Chondrocyte (in vitro differentiated cells): Measurements from ENCODE around the gene SH3PXD2A. TPM values are rescaled to one million over a fixed set of nuclear protein-coding genes. Genes with fewer than 3 reads are reported as not detected.

ENCODE experiments used
- DNase-seq: peaks from one replicate; pipeline ENCODE4 v3.0.0; 2021; ENCODE audit warnings: mixed read lengths, low spot score
- H3K27ac Mint-ChIP-seq: one replicate; pipeline ENCODE4 v1.8.0; 2021; ENCODE audit warnings: mild to moderate bottlenecking, moderate library complexity, mixed read lengths; ENCODE audit not compliant: unreplicated experiment
- H3K27me3 Mint-ChIP-seq: 2 replicates; pipeline ENCODE4 v1.8.0; 2021; ENCODE audit warnings: low read depth, mixed read lengths
- H3K36me3 Mint-ChIP-seq: 2 replicates; pipeline ENCODE4 v1.8.0; 2021; ENCODE audit warnings: low read depth, mixed read lengths
- H3K4me1 Mint-ChIP-seq: 2 replicates; pipeline ENCODE4 v1.8.0; 2021; ENCODE audit warnings: low read depth, mild to moderate bottlenecking, mixed read lengths
- H3K4me3 Mint-ChIP-seq: one replicate; pipeline ENCODE4 v1.8.0; 2021; ENCODE audit warnings: mild to moderate bottlenecking, moderate library complexity, mixed read lengths; ENCODE audit not compliant: unreplicated experiment
- H3K9me3 Mint-ChIP-seq: 2 replicates; pipeline ENCODE4 v1.8.0; 2021; ENCODE audit warnings: low read depth, mixed read lengths
- total RNA-seq: library from RNA; stranded (reverse); gene quantifications from 3 replicates; pipeline ENCODE4 v1.2.1, GENCODE V29; 2021
- TF ChIP-seq, protein P1 (sequence below): fragments of 200-600 bp; sonication (generic); IDR thresholded peaks from 2 replicates; pipeline ENCODE4 v1.5.0; 2021; ENCODE audit warnings: antibody characterized with exemption, mild to moderate bottlenecking, moderate library complexity

Gene SH3PXD2A
- total RNA-seq, 1 donor from 2014 or later: 46.0 TPM

DNA sequence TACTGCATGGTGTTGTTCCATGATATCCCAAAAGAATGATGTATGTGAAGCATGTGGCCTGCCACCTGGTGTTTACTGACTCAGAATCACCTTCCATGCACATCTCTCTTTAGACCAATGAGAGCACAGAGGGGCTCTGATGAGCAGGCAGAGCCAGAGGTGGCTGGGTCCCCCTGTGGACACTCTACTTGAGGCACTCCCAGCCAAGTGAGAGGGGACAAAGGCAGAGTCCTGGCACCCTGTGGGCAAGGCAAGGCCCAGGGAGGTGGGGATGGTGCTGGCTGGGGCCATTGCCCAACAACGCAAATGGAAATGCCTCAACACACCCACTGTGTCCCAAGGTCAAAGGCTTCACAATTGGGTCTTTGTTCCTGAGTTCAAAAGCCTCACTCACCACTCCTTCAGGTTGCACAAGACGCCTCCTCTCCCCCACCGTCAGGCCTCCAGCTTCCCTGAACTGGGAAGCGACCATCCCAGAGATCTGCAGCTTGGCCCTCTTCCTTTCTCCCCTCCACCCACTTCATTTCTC, 197.3 kb downstream of the SH3PXD2A start:
- Mint-ChIP-seq H3K4me1 (peaks cover 24% of the 10 kb centered on the region), H3K9me3 (peaks cover 4% of the 10 kb centered on the region), H3K36me3 (peaks cover 18% of the 10 kb centered on the region), H3K27ac (no peak overlapping the region), H3K4me3 (no peak overlapping the region), H3K27me3 (no peaks in the 10 kb centered on the region)
- TF ChIP-seq, protein P1, sequence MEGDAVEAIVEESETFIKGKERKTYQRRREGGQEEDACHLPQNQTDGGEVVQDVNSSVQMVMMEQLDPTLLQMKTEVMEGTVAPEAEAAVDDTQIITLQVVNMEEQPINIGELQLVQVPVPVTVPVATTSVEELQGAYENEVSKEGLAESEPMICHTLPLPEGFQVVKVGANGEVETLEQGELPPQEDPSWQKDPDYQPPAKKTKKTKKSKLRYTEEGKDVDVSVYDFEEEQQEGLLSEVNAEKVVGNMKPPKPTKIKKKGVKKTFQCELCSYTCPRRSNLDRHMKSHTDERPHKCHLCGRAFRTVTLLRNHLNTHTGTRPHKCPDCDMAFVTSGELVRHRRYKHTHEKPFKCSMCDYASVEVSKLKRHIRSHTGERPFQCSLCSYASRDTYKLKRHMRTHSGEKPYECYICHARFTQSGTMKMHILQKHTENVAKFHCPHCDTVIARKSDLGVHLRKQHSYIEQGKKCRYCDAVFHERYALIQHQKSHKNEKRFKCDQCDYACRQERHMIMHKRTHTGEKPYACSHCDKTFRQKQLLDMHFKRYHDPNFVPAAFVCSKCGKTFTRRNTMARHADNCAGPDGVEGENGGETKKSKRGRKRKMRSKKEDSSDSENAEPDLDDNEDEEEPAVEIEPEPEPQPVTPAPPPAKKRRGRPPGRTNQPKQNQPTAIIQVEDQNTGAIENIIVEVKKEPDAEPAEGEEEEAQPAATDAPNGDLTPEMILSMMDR: no peak
- no peak for DNase-seq

DNA sequence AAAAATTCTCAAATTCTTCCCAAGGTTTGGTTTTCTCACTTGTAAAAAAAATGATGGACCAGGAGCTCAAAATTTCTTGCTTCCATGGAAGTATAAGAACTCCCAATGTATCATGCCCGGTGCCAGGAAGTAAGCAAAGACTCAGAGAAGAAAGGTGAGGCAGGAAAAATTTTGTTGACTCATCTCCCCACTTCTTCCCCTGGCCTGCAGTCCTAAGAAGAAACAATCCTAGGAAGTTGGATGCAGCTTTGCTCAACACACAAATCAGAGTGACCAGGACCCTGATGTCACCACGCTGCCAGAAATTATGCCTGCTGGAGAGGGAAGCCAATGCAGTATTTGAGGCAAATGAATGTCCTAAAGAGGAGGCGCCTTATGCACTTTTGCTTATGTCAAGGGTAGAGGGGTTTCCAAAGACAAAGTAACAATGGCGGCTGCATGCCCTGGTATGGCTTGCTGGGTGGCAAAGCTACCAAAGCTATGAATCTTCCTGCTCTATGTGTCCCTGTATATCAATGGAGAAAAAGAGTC, 198.2 kb downstream of the SH3PXD2A start:
- DNase-seq: no peak
- Mint-ChIP-seq H3K4me3 (no peak overlapping the region), H3K36me3 (peaks cover 18% of the 10 kb centered on the region), H3K27ac (no peak overlapping the region), H3K27me3 (no peaks in the 10 kb centered on the region), H3K9me3 (peaks cover 4% of the 10 kb centered on the region), H3K4me1 (peaks cover 25% of the 10 kb centered on the region)
- TF ChIP-seq, protein P1: no peak

DNA sequence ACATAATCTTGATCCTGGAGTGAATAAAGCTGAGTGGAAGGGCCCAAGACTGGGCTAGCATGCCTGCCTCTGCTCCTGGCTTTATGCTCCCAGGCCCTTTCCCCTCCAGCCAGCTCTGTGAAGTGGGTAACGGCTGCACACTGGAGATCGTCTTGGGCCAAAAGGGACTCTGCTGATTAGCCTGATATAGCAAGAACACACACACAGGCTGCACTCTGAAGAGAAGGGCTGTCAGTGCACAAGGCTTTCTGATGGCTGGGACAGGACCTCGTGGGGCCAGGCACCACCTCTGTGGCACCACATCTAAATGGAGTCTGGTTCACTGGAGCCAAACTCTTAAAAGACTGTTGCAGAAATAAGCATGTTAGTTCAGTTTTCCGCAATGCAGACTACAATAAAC, 200.5 kb downstream of the SH3PXD2A start:
- H3K27me3 Mint-ChIP-seq: no peaks in the 10 kb centered on the region
- no peak for DNase-seq
- H3K9me3 Mint-ChIP-seq: peaks cover 4% of the 10 kb centered on the region
- TF ChIP-seq, protein P1: no peak
- H3K27ac Mint-ChIP-seq: no peak overlapping the region
- peaks cover 20% of the 10 kb centered on the region for H3K36me3 Mint-ChIP-seq
- peaks cover 15% of the 10 kb centered on the region for H3K4me1 Mint-ChIP-seq
- no peak overlapping the region for H3K4me3 Mint-ChIP-seq

DNA sequence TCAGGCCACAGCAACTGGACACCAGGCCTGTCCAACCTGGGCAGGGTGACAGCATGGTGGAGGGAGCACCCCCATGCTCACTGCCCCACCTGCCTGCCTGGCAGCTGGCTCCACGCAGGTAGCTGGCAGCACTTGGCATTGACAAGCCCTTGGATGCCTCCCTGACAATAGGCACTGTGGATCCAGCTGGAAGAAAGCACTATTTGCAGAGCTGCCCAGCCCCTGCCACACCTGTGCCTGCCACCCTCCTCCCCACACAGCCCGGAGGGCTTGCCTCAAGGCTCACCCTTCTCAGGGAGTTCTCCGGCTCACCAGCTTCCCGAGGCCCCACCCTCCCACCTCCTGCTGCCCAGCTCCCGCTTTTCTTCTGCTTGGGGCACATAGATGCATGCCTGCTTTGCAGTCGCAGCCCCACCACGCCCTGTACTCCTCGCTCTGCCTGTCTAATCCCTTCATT, 201.8 kb downstream of the SH3PXD2A start:
- Mint-ChIP-seq H3K27me3 (no peaks in the 10 kb centered on the region), H3K27ac (peak overlapping the region; percentile 32), H3K9me3 (peaks cover 4% of the 10 kb centered on the region), H3K4me1 (peaks cover 21% of the 10 kb centered on the region), H3K4me3 (no peak overlapping the region), H3K36me3 (peaks cover 20% of the 10 kb centered on the region)
- TF ChIP-seq, protein P1: no peak
- no peak for DNase-seq

DNA sequence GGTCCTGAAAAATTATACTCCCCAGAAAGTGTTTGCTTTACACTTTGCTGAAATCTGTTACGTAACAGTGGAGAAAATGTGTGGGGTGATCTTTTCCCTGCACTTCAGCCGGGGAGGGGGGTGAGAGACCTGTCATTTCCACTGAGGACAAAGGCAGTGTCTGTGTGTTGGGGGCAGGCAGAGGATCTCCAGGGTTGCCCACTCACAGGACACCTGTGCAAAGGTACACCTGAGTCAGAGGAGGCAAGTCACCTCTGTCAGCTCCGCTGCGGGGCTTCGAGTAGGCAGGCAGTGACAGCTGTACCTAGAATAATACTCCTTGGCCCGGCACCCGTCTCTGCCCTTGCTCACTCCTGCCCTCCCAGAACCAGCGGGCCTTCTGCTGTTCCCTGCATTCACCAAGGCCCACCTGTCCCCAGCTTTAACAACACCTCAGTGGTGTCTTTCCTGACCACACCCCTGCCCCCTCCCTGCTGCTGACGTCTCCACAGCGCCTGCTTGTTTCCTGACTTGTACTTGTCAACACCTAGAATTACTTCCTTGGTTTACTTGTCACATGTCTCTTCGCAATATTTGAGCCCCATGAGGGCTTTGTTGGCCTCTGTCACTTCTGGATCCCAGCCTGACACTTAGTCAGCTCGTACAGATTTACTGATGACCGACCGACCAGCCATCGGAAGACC, 202.6 kb downstream of the SH3PXD2A start:
- DNase-seq: no peak
- Mint-ChIP-seq H3K4me3 (no peak overlapping the region), H3K27me3 (no peaks in the 10 kb centered on the region), H3K4me1 (peaks cover 30% of the 10 kb centered on the region), H3K27ac (no peak overlapping the region), H3K36me3 (peaks cover 14% of the 10 kb centered on the region), H3K9me3 (peaks cover 4% of the 10 kb centered on the region)
- TF ChIP-seq, protein P1: no peak
